ENCODE measurements around the gene MAP3K21. TPM values are rescaled to one million over a fixed set of nuclear protein-coding genes. Genes with fewer than 3 reads are reported as not detected.

The MAP3K21 gene
- total RNA-seq, 4 donors from 2014 or later: 0.34 to 0.66 (median 0.43) TPM

DNA sequence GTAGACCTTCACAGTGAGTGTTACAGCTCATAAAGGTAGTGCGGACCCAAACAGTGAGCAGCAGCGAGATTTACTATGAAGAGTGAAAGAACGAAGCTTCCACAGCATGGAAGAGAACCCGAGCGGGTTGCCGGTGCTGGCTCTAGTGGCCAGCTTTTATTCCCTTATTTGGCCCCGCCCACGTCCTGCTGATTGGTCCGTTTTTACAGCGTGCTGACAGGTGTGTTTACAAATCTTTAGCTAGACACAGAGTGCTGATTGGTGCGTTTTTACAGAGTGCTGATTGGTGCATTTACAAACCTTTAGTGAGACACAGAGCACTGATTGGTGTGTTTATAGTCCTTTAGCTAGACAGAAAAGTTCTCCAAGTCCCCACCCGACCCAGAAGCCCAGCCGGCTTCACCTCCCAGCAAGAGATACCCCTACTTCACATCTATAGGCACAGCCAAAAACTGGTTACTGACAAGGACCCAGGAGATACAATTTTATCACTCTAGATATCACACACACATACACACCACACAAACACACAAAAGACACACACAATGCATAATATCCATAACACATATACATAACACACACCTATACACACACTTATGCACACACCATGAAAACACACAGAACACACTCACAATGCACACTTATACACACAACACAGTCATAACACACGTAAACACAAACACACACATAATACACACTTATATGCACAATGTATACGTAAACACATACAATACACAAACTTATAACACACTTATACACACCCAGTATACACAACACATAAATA is 68.5 kb downstream of the MAP3K21 start:
- Histone ChIP-seq H3K9me3 (no peaks in the 10 kb centered on the region), H3K4me1 (no peaks in the 10 kb centered on the region), H3K27ac (replicated peaks in 1 of 4) (no peak overlapping the region), H3K4me3 (no peak overlapping the region), H3K36me3 (no peaks in the 10 kb centered on the region), H3K27me3 (peaks cover 0 to 34% (median 0%) of the 10 kb centered on the region in 4 donors)
- TF ChIP-seq POLR2A (IDR thresholded peaks at IDR 0.05; ENCODE audit: low read depth) (no peak), CTCF (IDR thresholded peaks at IDR 0.05) (no peak), POLR2AphosphoS5 (IDR thresholded peaks at IDR 0.05) (no peak), EP300 (IDR thresholded peaks at IDR 0.05) (no peak)
- WGBS: 84% methylated on average over 15 of the region's 15 CpGs
- DNase-seq (ENCODE audit: extremely low spot score): no peak
- intact Hi-C loops (cut with DNase I): no loop called here

DNA sequence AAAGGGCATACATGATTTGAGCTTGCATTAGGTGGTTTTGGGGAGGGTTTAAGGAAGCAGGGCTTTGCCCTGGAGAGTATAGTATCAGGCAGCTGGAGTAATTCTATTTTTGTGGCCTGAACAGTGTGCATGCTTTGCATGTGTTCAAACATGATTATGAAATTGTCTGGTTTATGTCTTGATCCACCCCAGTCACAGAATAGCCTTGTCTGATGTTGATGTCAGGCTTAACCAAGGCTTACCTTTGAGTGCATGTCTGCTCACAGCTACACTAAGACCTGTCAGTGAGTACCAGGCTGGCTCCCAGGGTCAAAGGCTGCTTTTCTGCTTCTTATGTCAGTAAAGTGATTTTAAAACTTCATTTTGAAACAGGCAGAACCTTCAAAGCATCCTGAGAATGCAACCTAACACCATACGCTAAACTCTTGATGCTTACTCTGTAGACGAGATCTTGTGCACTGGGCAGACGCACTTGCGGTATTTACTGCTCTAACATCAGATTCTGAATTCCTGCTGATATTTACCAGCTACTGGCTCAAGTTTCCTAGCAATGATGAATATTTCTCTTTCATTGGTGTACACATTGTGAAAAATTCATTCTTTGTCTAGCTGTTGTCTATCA is 78.9 kb downstream of the MAP3K21 start:
- WGBS: 76% methylated on average over 4 of the region's 4 CpGs
- H3K36me3 ChIP-seq: no peaks in the 10 kb centered on the region
- H3K9me3 ChIP-seq: peaks cover 0 to 16% (median 5%) of the 10 kb centered on the region in 4 donors
- no peak overlapping the region for H3K4me3 ChIP-seq
- H3K27me3 ChIP-seq: peaks cover 0 to 8% (median 2%) of the 10 kb centered on the region in 4 donors
- intact Hi-C loops (cut with DNase I): no loop called here
- no peak overlapping the region for H3K27ac ChIP-seq (replicated peaks in 1 of 4)
- no peak for DNase-seq (ENCODE audit: extremely low spot score)
- no peak for TF ChIP-seq POLR2AphosphoS5 (IDR thresholded peaks at IDR 0.05)
- no peaks in the 10 kb centered on the region for H3K4me1 ChIP-seq

DNA sequence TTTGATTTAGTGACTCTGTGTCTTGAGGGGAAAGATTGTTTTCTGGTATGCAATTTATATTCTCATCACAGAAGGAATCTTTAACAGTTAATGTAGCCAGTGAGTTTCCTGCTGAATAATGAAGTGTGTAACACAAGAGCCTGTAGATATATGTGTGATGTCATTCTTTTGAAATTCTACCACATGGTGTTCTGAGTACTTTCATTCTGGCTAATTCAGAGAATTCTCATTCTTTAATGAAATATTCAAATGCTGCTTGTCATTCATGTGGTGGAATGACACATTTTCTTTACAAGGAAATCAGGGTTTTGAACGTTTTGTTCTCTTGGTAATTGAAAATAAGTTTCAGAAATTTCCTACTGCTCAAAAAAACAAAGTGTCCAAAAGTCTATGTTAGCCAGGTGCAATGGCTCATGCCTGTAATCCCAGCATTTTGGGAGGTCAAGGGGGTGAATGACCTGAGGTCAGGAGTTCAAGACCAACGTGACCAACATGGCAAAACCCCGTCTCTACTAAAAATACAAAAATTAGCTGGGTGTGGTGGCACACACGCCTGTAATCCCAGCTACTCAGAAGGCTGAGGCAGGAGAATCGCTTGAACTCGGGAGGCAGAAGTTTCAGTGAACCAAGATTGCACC is 79.6 kb downstream of the MAP3K21 start:
- TF ChIP-seq POLR2A (IDR thresholded peaks at IDR 0.05; ENCODE audit: low read depth) (no peak), CTCF (IDR thresholded peaks at IDR 0.05) (no peak), POLR2AphosphoS5 (IDR thresholded peaks at IDR 0.05) (no peak), EP300 (IDR thresholded peaks at IDR 0.05) (no peak)

GRCh38 chr1:233409540-233409939 is 82.0 kb downstream of the MAP3K21 start:
- TF ChIP-seq POLR2A (IDR thresholded peaks at IDR 0.05; ENCODE audit: low read depth) (no peak), CTCF (IDR thresholded peaks at IDR 0.05) (no peak), EP300 (IDR thresholded peaks at IDR 0.05) (no peak), POLR2AphosphoS5 (IDR thresholded peaks at IDR 0.05) (no peak)
- peaks cover 0 to 16% (median 5%) of the 10 kb centered on the region in 4 donors for H3K9me3 ChIP-seq
- 52% methylated on average over 2 of the region's 2 CpGs for WGBS
- intact Hi-C loops (cut with DNase I): no loop called here
- H3K4me1 ChIP-seq: no peaks in the 10 kb centered on the region
- DNase-seq (ENCODE audit: extremely low spot score): no peak
- no peaks in the 10 kb centered on the region for H3K27me3 ChIP-seq
- no peak overlapping the region for H3K27ac ChIP-seq (replicated peaks in 1 of 4)
- no peaks in the 10 kb centered on the region for H3K36me3 ChIP-seq
- no peak overlapping the region for H3K4me3 ChIP-seq

More for the DNA sequence above, 79.6 kb downstream of the MAP3K21 start:
- no peak overlapping the region for H3K27ac ChIP-seq (replicated peaks in 1 of 4)
- H3K9me3 ChIP-seq: peaks cover 0 to 16% (median 5%) of the 10 kb centered on the region in 4 donors
- no peak overlapping the region for H3K4me3 ChIP-seq
- H3K36me3 ChIP-seq: no peaks in the 10 kb centered on the region
- intact Hi-C loops (cut with DNase I): no loop called here
- peaks cover 0 to 8% (median 0%) of the 10 kb centered on the region in 4 donors for H3K27me3 ChIP-seq
- no peaks in the 10 kb centered on the region for H3K4me1 ChIP-seq
- WGBS: 75% methylated on average over 6 of the region's 6 CpGs
- no peak for DNase-seq (ENCODE audit: extremely low spot score)

GRCh38 chr1:233410906-233411305 is 83.4 kb downstream of the MAP3K21 start:
- H3K27me3 ChIP-seq: no peaks in the 10 kb centered on the region
- intact Hi-C loops (cut with DNase I): no loop called here
- H3K4me1 ChIP-seq: no peaks in the 10 kb centered on the region
- DNase-seq (ENCODE audit: extremely low spot score): no peak
- no peak overlapping the region for H3K27ac ChIP-seq (replicated peaks in 1 of 4)
- no peak overlapping the region for H3K4me3 ChIP-seq
- WGBS: 71% methylated on average over 4 of the region's 5 CpGs
- no peak for TF ChIP-seq POLR2AphosphoS5 (IDR thresholded peaks at IDR 0.05)
- TF ChIP-seq CTCF (IDR thresholded peaks at IDR 0.05): no peak
- no peak for TF ChIP-seq POLR2A (IDR thresholded peaks at IDR 0.05; ENCODE audit: low read depth)
- no peak for TF ChIP-seq EP300 (IDR thresholded peaks at IDR 0.05)
- H3K9me3 ChIP-seq: peaks cover 0 to 16% (median 5%) of the 10 kb centered on the region in 4 donors
- H3K36me3 ChIP-seq: no peaks in the 10 kb centered on the region
